Uterus (tissue), 4 donors: ENCODE measurements around the gene COL5A3. TPM values are rescaled to one million over a fixed set of nuclear protein-coding genes. Genes with fewer than 3 reads are reported as not detected.

Experiments used
- DNase-seq, 2 donors: peaks; one replicate each; pipeline ENCODE4 v3.0.0-alpha.2; 2019 to 2020
- H3K27ac ChIP-seq, 2 donors: fragments of 200-600 bp; sonication (generic); 1 replicate in 1 of 2; 2 replicates in 1 of 2; pipeline ENCODE4 v1.5.1; 2016 to 2018
- H3K27me3 ChIP-seq, 2 donors: fragments of 200-600 bp; sonication (generic); one replicate each; pipeline ENCODE4 v1.5.1; 2018 to 2019; ENCODE audit warnings: control low read depth in 1 of 2
- H3K36me3 ChIP-seq, 2 donors: fragments of 200-600 bp; sonication (generic); one replicate each; pipeline ENCODE4 v1.5.1; 2019; ENCODE audit warnings: control low read depth in 1 of 2
- H3K4me1 ChIP-seq, 2 donors: fragments of 200-600 bp; sonication (generic); one replicate each; pipeline ENCODE4 v1.5.1; 2018 to 2019; ENCODE audit warnings: control low read depth in 1 of 2
- H3K4me3 ChIP-seq, 2 donors: fragments of 200-600 bp; sonication (generic); 1 replicate in 1 of 2; 2 replicates in 1 of 2; pipeline ENCODE4 v1.5.1; 2018 to 2019; ENCODE audit warnings: mild to moderate bottlenecking in 1 of 2
- H3K9me3 ChIP-seq, 2 donors: fragments of 200-600 bp; sonication (generic); one replicate each; pipeline ENCODE4 v1.5.1; 2019; ENCODE audit warnings: control low read depth in 1 of 2
- POLR2A ChIP-seq, 2 donors: fragments of 450-650 bp; IDR thresholded peaks; one replicate each; pipeline ENCODE4 v1.6.1; 2016; ENCODE audit warnings: antibody characterized with exemption in 2 of 2, mild to moderate bottlenecking in 1 of 2, moderate library complexity in 1 of 2
- intact Hi-C: fragments of 100-400 bp; cut with DNase I; formaldehyde crosslinking; loops from one replicate; pipeline ENCODE4 v1.15.1; 2023; ENCODE audit warnings: low total_unique reads
- total RNA-seq, 4 donors: library from RNA; depleted of rRNA in 3 of 4; stranded (reverse); fragments of >200 nt in 3 of 4; gene quantifications; one replicate each; pipeline versions ENCODE4 v1.1.0 to v1.2.4, GENCODE V29; 2014 to 2023
- TF ChIP-seq, protein P1 (sequence below), 4 experiments: fragments of 200-600 bp in 2 of 4; fragments of 450-650 bp in 2 of 4; sonication (generic) in 2 of 4; IDR thresholded peaks; one replicate each; pipeline ENCODE4 v1.5.1; 2016 to 2019; ENCODE audit warnings: antibody characterized with exemption in 4 of 4, mild to moderate bottlenecking in 2 of 4, moderate library complexity in 1 of 4
- donor health status: DM: yes; HTN: yes; CAD: no.

Gene COL5A3
- total RNA-seq, 4 donors from 2014 or later = 12.6 to 43.3 (median 25.6) TPM

DNA sequence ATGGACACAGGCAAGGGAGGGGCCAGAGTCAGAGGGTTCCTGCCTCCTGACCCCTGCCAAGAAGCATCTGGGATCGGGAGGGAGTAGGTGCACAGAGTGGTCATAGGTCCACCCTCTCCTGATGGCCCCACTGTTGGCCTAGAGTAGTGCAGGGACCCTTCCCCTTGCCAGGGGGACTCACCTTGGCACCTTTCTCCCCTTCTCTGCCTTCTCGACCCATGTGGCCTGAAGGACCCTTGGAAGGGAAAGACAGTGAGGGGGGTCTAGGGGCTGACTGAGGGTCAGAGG lies 40.7 kb downstream of the COL5A3 start:
- intact Hi-C loops = no loop called here
- Histone ChIP-seq H3K9me3 (no peaks in the 10 kb centered on the region), H3K4me3 (no peak overlapping the region), H3K27me3 (no peaks in the 10 kb centered on the region), H3K36me3 (no peaks in the 10 kb centered on the region), H3K4me1 (no peaks in the 10 kb centered on the region), H3K27ac (no peak overlapping the region)
- TF ChIP-seq POLR2A (IDR thresholded peaks at IDR 0.05) = no peak
- TF ChIP-seq, protein P1, sequence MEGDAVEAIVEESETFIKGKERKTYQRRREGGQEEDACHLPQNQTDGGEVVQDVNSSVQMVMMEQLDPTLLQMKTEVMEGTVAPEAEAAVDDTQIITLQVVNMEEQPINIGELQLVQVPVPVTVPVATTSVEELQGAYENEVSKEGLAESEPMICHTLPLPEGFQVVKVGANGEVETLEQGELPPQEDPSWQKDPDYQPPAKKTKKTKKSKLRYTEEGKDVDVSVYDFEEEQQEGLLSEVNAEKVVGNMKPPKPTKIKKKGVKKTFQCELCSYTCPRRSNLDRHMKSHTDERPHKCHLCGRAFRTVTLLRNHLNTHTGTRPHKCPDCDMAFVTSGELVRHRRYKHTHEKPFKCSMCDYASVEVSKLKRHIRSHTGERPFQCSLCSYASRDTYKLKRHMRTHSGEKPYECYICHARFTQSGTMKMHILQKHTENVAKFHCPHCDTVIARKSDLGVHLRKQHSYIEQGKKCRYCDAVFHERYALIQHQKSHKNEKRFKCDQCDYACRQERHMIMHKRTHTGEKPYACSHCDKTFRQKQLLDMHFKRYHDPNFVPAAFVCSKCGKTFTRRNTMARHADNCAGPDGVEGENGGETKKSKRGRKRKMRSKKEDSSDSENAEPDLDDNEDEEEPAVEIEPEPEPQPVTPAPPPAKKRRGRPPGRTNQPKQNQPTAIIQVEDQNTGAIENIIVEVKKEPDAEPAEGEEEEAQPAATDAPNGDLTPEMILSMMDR (IDR thresholded peaks at IDR 0.05) = no peak
- DNase-seq = no peak

DNA sequence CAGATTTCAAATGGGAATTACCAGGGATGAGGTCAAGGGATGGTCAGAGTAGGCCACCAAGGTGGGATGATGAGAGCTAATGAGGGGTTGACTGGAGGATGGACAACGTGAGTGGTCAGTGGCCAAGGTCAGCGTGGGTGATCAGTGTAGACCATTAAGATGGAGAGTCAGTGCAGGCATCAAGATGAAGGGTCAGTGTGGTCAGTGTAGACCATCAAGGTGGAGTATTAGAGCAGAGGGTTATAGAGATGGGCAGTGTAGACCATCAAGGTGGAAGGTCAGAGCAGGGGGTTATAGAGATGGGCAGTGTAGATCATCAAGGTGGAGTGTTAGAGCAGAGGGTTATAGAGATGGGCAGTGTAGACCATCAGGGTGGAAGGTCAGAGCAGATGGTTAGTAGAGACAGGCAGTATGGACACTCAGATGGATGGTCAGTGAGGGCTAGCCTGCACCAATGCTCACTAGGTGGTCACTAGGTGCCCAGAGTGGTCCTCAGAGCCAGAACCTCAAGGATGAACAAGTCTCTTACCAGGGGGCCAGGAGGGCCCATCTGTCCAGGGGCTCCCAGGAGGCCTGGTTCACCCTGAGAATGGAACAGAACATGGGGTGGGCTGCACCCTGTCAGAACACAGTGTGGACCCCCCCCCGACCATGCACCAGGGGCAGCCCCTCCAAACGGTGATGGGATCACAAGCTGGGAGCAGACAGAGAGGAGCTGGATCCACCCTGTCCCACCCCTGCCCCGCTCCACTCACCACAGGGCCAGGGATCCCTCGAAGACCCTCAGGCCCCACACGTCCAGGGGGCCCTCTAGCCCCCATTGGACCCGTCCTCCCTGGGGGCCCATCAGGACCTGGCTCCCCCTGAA lies 41.2 kb downstream of the COL5A3 start:
- DNase-seq = no peak
- Histone ChIP-seq H3K4me3 (no peak overlapping the region), H3K4me1 (no peaks in the 10 kb centered on the region), H3K9me3 (no peaks in the 10 kb centered on the region), H3K36me3 (no peaks in the 10 kb centered on the region), H3K27me3 (no peaks in the 10 kb centered on the region), H3K27ac (no peak overlapping the region)
- TF ChIP-seq, protein P1 (IDR thresholded peaks at IDR 0.05) = no peak
- no peak for TF ChIP-seq POLR2A (IDR thresholded peaks at IDR 0.05)
- intact Hi-C loops = no loop called here

DNA sequence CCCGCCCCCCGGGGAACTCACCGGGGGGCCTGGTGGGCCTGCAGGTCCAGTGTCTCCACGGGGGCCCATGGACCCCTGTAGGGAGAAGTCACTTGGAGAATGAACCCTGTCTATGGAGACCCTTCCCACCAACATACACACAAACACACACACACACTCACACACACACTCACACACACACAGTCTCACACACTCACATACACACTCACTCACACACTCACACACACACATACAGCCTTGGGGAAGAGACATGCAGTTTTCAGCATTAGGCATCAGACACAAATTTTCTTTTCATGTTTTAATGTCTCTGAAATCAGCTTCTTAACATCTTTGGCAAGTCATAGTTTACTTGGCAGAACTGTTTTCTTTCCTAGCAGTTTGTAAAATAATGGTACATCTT lies 43.0 kb downstream of the COL5A3 start:
- H3K27ac ChIP-seq = no peak overlapping the region
- H3K9me3 ChIP-seq = no peaks in the 10 kb centered on the region
- no peaks in the 10 kb centered on the region for H3K36me3 ChIP-seq
- no peak overlapping the region for H3K4me3 ChIP-seq
- no peaks in the 10 kb centered on the region for H3K27me3 ChIP-seq
- no peak for DNase-seq
- intact Hi-C loops = no loop called here
- no peaks in the 10 kb centered on the region for H3K4me1 ChIP-seq
- TF ChIP-seq, protein P1 (IDR thresholded peaks at IDR 0.05) = no peak
- TF ChIP-seq POLR2A (IDR thresholded peaks at IDR 0.05) = no peak

DNA sequence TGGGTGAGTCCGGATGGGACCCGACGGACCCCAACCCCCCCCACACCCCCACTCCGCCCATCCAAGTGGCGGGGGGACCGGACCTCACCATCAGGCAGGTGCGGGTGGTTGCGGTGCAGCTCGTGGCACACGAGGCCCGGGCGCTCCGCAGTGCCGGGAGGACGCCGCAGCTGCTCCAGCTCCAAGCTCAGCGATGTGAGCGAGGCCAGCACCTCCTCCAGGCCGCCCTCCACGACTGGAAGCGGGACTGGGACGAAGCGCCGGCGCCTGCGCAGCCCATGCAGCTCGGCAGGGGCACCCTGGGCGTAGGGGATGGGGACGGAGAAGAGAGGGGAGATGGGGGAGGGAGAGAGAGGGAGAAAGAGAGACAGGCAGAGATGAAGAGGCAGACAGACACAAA lies 43.9 kb downstream of the COL5A3 start:
- no peak for DNase-seq
- H3K4me3 ChIP-seq = no peak overlapping the region
- TF ChIP-seq POLR2A (IDR thresholded peaks at IDR 0.05) = no peak
- TF ChIP-seq, protein P1 (IDR thresholded peaks at IDR 0.05) = no peak
- H3K27me3 ChIP-seq = no peaks in the 10 kb centered on the region
- no peaks in the 10 kb centered on the region for H3K4me1 ChIP-seq
- H3K27ac ChIP-seq = no peak overlapping the region
- H3K36me3 ChIP-seq = no peaks in the 10 kb centered on the region
- H3K9me3 ChIP-seq = no peaks in the 10 kb centered on the region
- intact Hi-C loops = no loop called here

DNA sequence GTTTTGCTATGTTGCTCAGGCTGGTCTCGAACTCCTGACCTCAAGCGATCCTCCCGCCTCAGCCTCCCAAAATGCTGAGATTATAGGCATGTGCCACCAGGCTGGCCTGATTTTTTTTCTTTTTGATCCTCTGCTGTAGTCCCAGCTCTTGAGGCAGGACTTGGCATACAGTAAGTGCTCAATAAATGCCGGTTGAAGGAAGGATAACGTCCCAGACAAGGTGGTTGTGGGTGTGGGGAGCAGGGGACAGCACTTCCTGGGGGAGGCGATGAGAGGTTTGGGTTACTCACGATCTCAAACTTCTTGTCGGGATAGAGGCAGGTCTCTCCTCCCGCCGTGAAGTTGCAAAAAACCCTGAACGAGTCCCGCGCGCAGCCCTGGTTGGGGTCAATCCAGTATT lies 44.3 kb downstream of the COL5A3 start:
- H3K27me3 ChIP-seq = no peaks in the 10 kb centered on the region
- no peaks in the 10 kb centered on the region for H3K9me3 ChIP-seq
- intact Hi-C loops = no loop called here
- no peak overlapping the region for H3K4me3 ChIP-seq
- no peaks in the 10 kb centered on the region for H3K36me3 ChIP-seq
- H3K27ac ChIP-seq = no peak overlapping the region
- TF ChIP-seq POLR2A (IDR thresholded peaks at IDR 0.05) = no peak
- no peak for DNase-seq
- H3K4me1 ChIP-seq = no peaks in the 10 kb centered on the region
